GM19438 (cell line): ENCODE results near the gene ABLIM3.

Experiments used
- ATAC-seq: cut with Tn5 transposase; IDR thresholded peaks from one replicate; pipeline ENCODE4 v1.9.1; 2021; ENCODE audit warnings: low read depth; ENCODE audit not compliant: unreplicated experiment

ABLIM3 gene

GRCh38 chr5:149141224-149141956, at the start of gene ABLIM3:
ABLIM3 (plus strand) TSS chr5:149141493; CDS start chr5:149142096, 603 bp downstream.
- ATAC-seq, result peak; percentile 91

DNA sequence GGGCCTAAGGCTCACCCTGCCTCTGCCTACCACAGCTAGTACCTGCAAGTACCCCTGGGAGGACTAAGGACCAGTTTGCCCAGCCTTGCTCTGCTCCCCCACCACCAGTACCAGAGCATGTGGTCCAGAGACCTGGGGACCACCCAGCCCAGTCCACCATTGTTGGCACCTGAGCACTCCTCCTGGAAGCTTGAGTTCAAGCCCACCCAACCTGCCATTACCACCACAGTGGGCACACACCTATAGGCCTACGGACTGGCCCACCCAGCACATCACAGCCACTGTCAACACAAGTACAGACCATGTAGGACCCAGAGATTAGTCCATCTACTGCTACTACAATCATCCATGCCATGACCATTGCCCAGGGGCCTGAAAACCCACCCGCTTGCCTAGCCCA, 47.7 kb upstream of the ABLIM3 start:
- ATAC-seq, result no peak

- no peak for ATAC-seq
Measured at GRCh38 chr5:149094996-149095395, 46.3 kb upstream of the ABLIM3 start.

GRCh38 chr5:149099920-149100319, 41.4 kb upstream of the ABLIM3 start:
- ATAC-seq, result no peak

- no peak for ATAC-seq
Measured at GRCh38 chr5:149100331-149100730, 41.0 kb upstream of the ABLIM3 start.

- ATAC-seq, result no peak
Measured at GRCh38 chr5:149108651-149109280, 32.5 kb upstream of the ABLIM3 start.

GRCh38 chr5:149110406-149110805, 30.9 kb upstream of the ABLIM3 start:
- no peak for ATAC-seq

DNA sequence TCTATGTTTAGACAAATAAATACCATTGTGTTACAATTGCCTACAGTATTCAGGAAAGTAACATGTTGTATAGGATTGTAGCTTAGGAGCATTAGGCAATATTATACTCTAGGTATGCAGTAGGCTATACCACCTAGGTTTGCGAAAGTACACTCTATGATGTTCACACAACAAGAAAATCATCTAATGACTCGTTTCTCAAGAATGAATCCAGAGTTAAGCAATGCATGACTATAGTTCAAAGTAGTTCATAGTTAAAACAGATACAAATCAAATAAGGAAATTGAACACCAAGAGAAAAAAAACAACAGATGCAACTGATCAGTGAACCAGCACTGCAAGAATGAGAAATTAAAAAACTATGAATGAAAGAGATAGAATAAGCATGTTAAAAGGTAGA, 27.6 kb upstream of the ABLIM3 start:
- ATAC-seq, result no peak

DNA sequence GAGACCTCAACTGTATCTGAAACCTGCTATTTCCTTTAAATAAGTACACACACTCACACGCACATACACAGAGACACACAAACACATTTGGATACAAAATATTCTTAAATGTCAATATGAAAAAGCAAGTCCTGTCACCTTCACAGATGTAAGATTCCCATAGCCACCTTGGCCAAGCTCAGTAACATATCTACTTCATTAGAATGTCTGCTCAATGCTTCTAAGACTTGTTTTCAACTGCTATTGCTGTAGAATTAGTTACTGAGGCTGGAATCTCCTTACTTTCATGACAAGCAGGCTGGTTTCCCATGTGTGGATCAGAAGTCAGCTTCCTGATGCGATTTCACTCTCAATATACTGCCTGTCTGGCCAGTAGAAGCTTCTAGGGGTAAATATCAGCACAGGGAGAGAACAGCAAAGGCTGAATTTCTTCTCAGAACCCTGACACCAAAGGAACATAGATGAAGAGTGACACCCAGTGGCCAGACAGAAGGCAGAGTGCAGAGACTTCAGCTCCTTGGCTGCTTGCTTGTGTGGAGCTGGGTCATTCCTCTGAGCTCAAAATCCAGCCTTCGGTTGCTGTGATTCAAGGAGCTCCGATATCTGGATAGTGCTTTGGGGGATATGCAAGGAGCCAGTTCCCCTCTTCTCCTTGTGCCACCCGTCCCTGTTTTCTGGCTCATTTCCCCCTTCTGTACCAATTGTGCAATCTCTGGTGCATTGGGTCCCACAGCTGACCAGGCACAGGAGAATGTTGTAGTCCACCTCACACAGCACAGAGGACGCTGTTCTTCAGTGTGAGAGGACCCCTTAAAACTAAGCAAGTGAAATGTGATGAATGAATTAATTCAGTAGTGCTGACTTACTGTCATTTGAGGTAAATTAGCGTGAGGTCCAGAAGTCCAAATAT, 26.6 kb upstream of the ABLIM3 start:
- peak; percentile 72 for ATAC-seq

GRCh38 chr5:149117970-149118369, 23.3 kb upstream of the ABLIM3 start:
- no peak for ATAC-seq

DNA sequence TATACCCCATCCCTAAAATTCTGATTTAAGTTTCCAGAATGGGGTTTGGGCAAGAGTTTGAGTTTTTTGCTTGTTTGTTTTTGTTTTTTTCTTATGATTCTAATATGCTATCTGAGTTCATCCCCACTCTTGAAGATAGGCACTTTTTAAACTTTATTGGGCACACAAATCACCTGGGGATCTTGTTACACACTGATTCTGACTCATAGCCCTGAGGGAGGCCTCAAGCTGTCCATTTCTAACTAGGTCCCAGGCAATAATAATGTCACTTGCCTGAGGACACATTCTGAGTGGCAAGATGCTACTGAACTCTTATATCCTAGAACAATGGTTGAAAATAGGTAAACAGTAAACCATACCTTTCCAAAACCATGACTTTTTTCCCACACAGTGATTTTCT, 22.8 kb upstream of the ABLIM3 start:
- no peak for ATAC-seq

GRCh38 chr5:149121145-149121544, 20.1 kb upstream of the ABLIM3 start:
- no peak for ATAC-seq

DNA sequence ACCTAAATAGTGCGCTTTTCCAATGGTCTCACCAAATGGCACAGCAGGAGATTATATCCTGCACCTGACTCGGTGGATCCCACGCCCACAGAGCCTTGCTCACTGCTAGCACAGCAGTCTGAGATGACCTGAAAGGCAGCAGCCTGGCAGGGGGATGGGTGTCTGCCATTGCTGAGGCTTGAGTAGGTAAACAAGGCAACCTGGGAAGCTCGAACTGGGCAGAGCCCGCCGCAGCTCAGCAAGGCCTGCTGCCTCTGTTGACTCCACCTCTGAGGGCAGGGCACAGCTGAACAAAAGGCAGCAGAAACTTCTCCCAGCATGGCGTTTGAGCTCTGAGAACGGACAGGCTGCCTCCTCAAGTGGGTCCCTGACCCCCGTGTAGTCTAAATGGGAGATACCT, 18.1 kb upstream of the ABLIM3 start:
- ATAC-seq, result no peak

DNA sequence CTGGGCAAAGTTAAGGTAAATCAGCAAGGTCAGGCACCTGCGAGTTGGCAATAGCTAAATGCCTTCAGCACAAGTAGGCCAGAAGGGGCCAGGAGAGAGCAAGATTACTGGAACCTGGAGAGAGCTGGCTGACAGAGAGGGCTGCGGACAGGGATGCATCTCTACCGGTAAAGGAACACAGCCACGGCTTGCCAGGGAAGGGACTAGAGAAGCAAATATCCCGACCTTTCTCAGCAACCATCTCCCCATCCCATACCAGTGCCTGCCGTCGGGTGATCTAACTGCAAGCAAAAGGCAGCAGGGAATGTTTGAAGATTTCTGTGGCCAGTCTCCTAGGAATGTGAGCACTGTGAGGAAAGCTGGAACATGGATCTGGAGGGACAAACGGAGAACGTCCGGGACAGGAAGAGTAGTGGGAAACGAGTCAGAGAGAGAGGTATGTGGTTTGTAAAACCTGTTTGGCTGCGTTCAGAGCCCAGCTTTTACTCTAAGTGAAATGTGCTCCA, 15.9 kb upstream of the ABLIM3 start:
- no peak for ATAC-seq

- no peak for ATAC-seq
Measured at GRCh38 chr5:149126906-149127305, 14.4 kb upstream of the ABLIM3 start.

- ATAC-seq, result no peak
Measured at GRCh38 chr5:149127394-149127955, 13.8 kb upstream of the ABLIM3 start.

GRCh38 chr5:149128023-149128875, 13.0 kb upstream of the ABLIM3 start:
- no peak for ATAC-seq

GRCh38 chr5:149129181-149129580, 12.1 kb upstream of the ABLIM3 start:
- ATAC-seq, result no peak

DNA sequence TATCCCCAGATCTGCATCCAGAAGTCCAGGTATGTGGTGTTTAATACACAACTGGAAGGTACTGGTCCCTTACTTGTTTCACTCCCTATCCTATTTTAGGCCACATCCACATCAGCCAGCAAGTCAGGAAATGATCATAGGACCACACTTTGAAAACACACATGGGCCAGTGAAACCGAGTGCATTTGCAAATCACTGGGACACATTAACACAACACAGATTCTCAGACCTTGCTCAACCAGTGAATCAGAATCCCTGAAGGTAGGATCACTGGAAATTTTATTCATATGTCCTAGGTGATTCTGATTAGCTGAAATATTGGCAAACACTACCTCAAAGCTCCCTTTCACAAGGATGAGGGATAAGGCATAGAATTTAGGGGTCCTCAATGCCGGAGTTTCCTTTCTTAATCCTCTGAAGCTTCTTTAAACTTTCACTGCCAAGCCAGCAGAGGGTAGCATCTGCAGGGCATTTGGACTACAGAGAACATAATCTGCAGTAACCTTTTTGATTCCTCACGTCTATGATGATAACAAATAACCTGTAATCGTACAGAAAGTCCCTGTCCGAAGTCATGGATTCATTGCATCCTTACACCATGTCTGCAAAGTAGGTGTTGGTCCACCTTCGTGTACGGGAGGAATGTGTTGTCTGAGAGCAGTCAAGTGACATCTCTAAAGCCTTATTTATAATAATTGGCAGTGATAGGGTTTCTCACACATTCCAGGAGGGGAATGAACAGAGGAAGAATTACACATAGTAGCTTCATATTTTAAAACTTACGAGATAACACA, 11.0 kb upstream of the ABLIM3 start:
- no peak for ATAC-seq
